Measurements from ENCODE around the gene SSX3.
A peak's percentile ranks its signal among the peaks of the same experiment; 100 is the strongest.
"Not testable (repeated sequence)": the region's sequence is repeated elsewhere in the genome, so short reads cannot be mapped to it uniquely, and the experiment has no call there.

SSX3 gene

GRCh38 chrX:48356315-48357094 is at the start of gene SSX3:
Gene SSX3, minus strand, starts transcription at chrX:48356703. Its CDS starts 1,454 bp downstream, at chrX:48355249.
- not testable (repeated sequence) for DNase-seq

GRCh38 chrX:48397825-48398224 is 41.3 kb upstream of the SSX3 start:
- DNase-seq = peak in 1 of 3 donors; percentile 9

- not testable (repeated sequence) for DNase-seq
Measured at GRCh38 chrX:48396931-48397330, 40.4 kb upstream of the SSX3 start.

GRCh38 chrX:48383239-48383638 is 26.7 kb upstream of the SSX3 start, which contains the start of gene SSX4:
Gene SSX4, plus strand, starts transcription at chrX:48383539. Its CDS starts 515 bp downstream, at chrX:48384054.
- not testable (repeated sequence) for DNase-seq

- not testable (repeated sequence) for DNase-seq
Measured at GRCh38 chrX:48370408-48370807, 13.9 kb upstream of the SSX3 start.

- not testable (repeated sequence) for DNase-seq
Measured at GRCh38 chrX:48367717-48368408, 11.4 kb upstream of the SSX3 start.

GRCh38 chrX:48359281-48359680 is 2.8 kb upstream of the SSX3 start:
- DNase-seq = not testable (repeated sequence)

GRCh38 chrX:48357681-48358080 is 1.2 kb upstream of the SSX3 start:
- DNase-seq = no peak

- DNase-seq = not testable (repeated sequence)
Measured at GRCh38 chrX:48346059-48346458, 10.4 kb downstream of the SSX3 start.

GRCh38 chrX:48313996-48314395 is 42.5 kb downstream of the SSX3 start:
- not testable (repeated sequence) for DNase-seq

- no peak for DNase-seq
Measured at GRCh38 chrX:48306175-48306574, 50.3 kb downstream of the SSX3 start.
